ENCODE measurements around the gene C17orf107. TPM values are rescaled to one million over a fixed set of nuclear protein-coding genes. Genes with fewer than 3 reads are reported as not detected.

Gene C17orf107
- total RNA-seq, 1 experiment from 2014 or later = 3.6 TPM

GRCh38 chr17:4891411-4892410 lies 7.6 kb upstream of the C17orf107 start:
- no peak overlapping the region for H3K27ac Mint-ChIP-seq (ENCODE audit: low read depth, unreplicated experiment)
- intact Hi-C loops (cut with micrococcal nuclease) = no loop called here
- no TSS peak for BruUV-seq (replicated peaks)
- H3K4me3 Mint-ChIP-seq (ENCODE audit: unreplicated experiment) = no peak overlapping the region
- peaks cover 78% of the 10 kb centered on the region for H3K36me3 Mint-ChIP-seq (ENCODE audit: insufficient read depth, unreplicated experiment)
- POLR2A ChIA-PET = interaction anchor here (0.6 to 2.0 kb wide), 6 partner anchors 9 to 160 kb away, joined by 3 to 5 read pairs (median 4); no protein-coding TSS in a partner anchor
- H3K27me3 Mint-ChIP-seq (ENCODE audit: insufficient read depth, unreplicated experiment) = no peaks in the 10 kb centered on the region
- H3K4me1 Mint-ChIP-seq (ENCODE audit: insufficient read depth, unreplicated experiment) = no peaks in the 10 kb centered on the region
- DNase-seq (ENCODE audit: unreplicated experiment) = no peak
- no peaks in the 10 kb centered on the region for H3K9me3 Mint-ChIP-seq (ENCODE audit: unreplicated experiment)
- TF ChIP-seq CTCF (IDR thresholded peaks at IDR 0.05; ENCODE audit: unreplicated experiment) = no peak
- CTCF ChIA-PET = interaction anchor here (0.6 to 12.8 kb wide), 7 partner anchors 10 to 189 kb away, joined by 3 to 88 read pairs (median 5); partner anchors contain the start of genes CHRNE, GLTPD2 and VMO1

GRCh38 chr17:4892499-4893221 lies 6.7 kb upstream of the C17orf107 start:
- TF ChIP-seq CTCF (IDR thresholded peaks at IDR 0.05; ENCODE audit: unreplicated experiment) = no peak
- CTCF ChIA-PET = interaction anchor here (0.6 to 1.0 kb wide), 2 partner anchors 58 to 190 kb away, joined by 3 read pairs; no protein-coding TSS in a partner anchor
- Mint-ChIP-seq H3K36me3 (ENCODE audit: insufficient read depth, unreplicated experiment) (peaks cover 78% of the 10 kb centered on the region), H3K4me3 (ENCODE audit: unreplicated experiment) (no peak overlapping the region), H3K27me3 (ENCODE audit: insufficient read depth, unreplicated experiment) (no peaks in the 10 kb centered on the region), H3K4me1 (ENCODE audit: insufficient read depth, unreplicated experiment) (no peaks in the 10 kb centered on the region), H3K27ac (ENCODE audit: low read depth, unreplicated experiment) (no peak overlapping the region), H3K9me3 (ENCODE audit: unreplicated experiment) (no peaks in the 10 kb centered on the region)
- BruUV-seq (replicated peaks) = no TSS peak
- DNase-seq (ENCODE audit: unreplicated experiment) = no peak
- POLR2A ChIA-PET = interaction anchor here (0.9 to 2.0 kb wide), 3 partner anchors 9 to 161 kb away, joined by 3 to 5 read pairs (median 4); no protein-coding TSS in a partner anchor
- intact Hi-C loops (cut with micrococcal nuclease) = no loop called here

GRCh38 chr17:4893272-4893671 lies 6.1 kb upstream of the C17orf107 start:
- Mint-ChIP-seq H3K4me1 (ENCODE audit: insufficient read depth, unreplicated experiment) (no peaks in the 10 kb centered on the region), H3K4me3 (ENCODE audit: unreplicated experiment) (no peak overlapping the region), H3K36me3 (ENCODE audit: insufficient read depth, unreplicated experiment) (peaks cover 78% of the 10 kb centered on the region), H3K9me3 (ENCODE audit: unreplicated experiment) (no peaks in the 10 kb centered on the region), H3K27me3 (ENCODE audit: insufficient read depth, unreplicated experiment) (no peaks in the 10 kb centered on the region), H3K27ac (ENCODE audit: low read depth, unreplicated experiment) (no peak overlapping the region)
- ChIA-PET POLR2A (no interaction called here), CTCF (no interaction called here)
- intact Hi-C loops (cut with micrococcal nuclease) = no loop called here
- no peak for TF ChIP-seq CTCF (IDR thresholded peaks at IDR 0.05; ENCODE audit: unreplicated experiment)
- BruUV-seq (replicated peaks) = no TSS peak
- no peak for DNase-seq (ENCODE audit: unreplicated experiment)

Measured in MCF 10A (cell line).